Stimulated activated CD4-positive, alpha-beta T cell treated with anti-CD3 and anti-CD28 coated beads, TNF-alpha, amount 100 ng/mL, for 4 hours (primary cell): Measurements from ENCODE around the gene STK35.

Experiments used
- DNase-seq, 3 experiments: peaks; one replicate each; pipeline ENCODE4 v3.0.0-alpha.2; 2020; ENCODE audit warnings: low read depth in 3 of 3

Gene STK35

GRCh38 chr20:2135013-2135412 is 33.4 kb downstream of the STK35 start:
- no peak for DNase-seq

GRCh38 chr20:2136275-2136674 is 34.6 kb downstream of the STK35 start:
- no peak for DNase-seq

- no peak for DNase-seq
Observed at GRCh38 chr20:2137552-2138201, 36.0 kb downstream of the STK35 start.

- DNase-seq: no peak
Observed at GRCh38 chr20:2138396-2138795, 36.8 kb downstream of the STK35 start.

GRCh38 chr20:2139250-2139649 is 37.6 kb downstream of the STK35 start:
- no peak for DNase-seq

- DNase-seq: no peak
Observed at GRCh38 chr20:2139736-2140135, 38.1 kb downstream of the STK35 start.

- no peak for DNase-seq
Observed at GRCh38 chr20:2140561-2140960, 38.9 kb downstream of the STK35 start.

- no peak for DNase-seq
Observed at GRCh38 chr20:2141600-2142575, 40.3 kb downstream of the STK35 start.

- no peak for DNase-seq
Observed at GRCh38 chr20:2142649-2143048, 41.0 kb downstream of the STK35 start.

- DNase-seq: no peak
Observed at GRCh38 chr20:2143594-2143993, 42.0 kb downstream of the STK35 start.

GRCh38 chr20:2144850-2145249 is 43.2 kb downstream of the STK35 start:
- DNase-seq: no peak

- DNase-seq: no peak
Observed at GRCh38 chr20:2145376-2145775, 43.7 kb downstream of the STK35 start.

- DNase-seq: no peak
Observed at GRCh38 chr20:2146080-2146867, 44.6 kb downstream of the STK35 start.

- DNase-seq: no peak
Observed at GRCh38 chr20:2149507-2149906, 47.9 kb downstream of the STK35 start.

- no peak for DNase-seq
Observed at GRCh38 chr20:2150660-2151059, 49.0 kb downstream of the STK35 start.

- DNase-seq: no peak
Observed at GRCh38 chr20:2151858-2152281, 50.2 kb downstream of the STK35 start.

- DNase-seq: no peak
Observed at GRCh38 chr20:2152317-2152716, 50.7 kb downstream of the STK35 start.

- DNase-seq: no peak
Observed at GRCh38 chr20:2153326-2153725, 51.7 kb downstream of the STK35 start.

- DNase-seq: no peak
Observed at GRCh38 chr20:2156224-2156623, 54.6 kb downstream of the STK35 start.

GRCh38 chr20:2156666-2157624 is 55.3 kb downstream of the STK35 start:
- DNase-seq: no peak
